ENCODE measurements around the gene POLE3.

Gene POLE3

GRCh38 chr9:113359385-113359784 is 51.1 kb downstream of the POLE3 start:
- Histone ChIP-seq H3K9ac (ENCODE audit: low read depth, low read length) (no peak overlapping the region), H3K4me1 (ENCODE audit: insufficient read depth, low read length) (no peaks in the 10 kb centered on the region), H3K9me3 (ENCODE audit: control insufficient read depth, insufficient read depth, low read length) (no peaks in the 10 kb centered on the region), H3K36me3 (ENCODE audit: insufficient read depth, low read length) (no peaks in the 10 kb centered on the region)
